ENCODE data around the gene ZNF784. TPM values are rescaled to one million over a fixed set of nuclear protein-coding genes. Genes with fewer than 3 reads are reported as not detected.

Gene ZNF784
- total RNA-seq, 1 donor from 2014 or later, result 4.9 TPM

GRCh38 chr19:55646889-55647731 is 22.7 kb upstream of the ZNF784 start:
- Mint-ChIP-seq H3K36me3 (ENCODE audit: low read depth) (peaks cover 43% of the 10 kb centered on the region), H3K27ac (peak overlapping the region; percentile 62), H3K4me1 (ENCODE audit: low read depth) (peaks cover 34% of the 10 kb centered on the region), H3K4me3 (ENCODE audit: low read depth) (peak overlapping the region; percentile 78), H3K27me3 (ENCODE audit: low read depth) (no peaks in the 10 kb centered on the region), H3K9me3 (no peaks in the 10 kb centered on the region)
- no peak for DNase-seq (ENCODE audit: low spot score)
- intact Hi-C loops (cut with micrococcal nuclease), result loop anchor here (10.0 kb wide), 1 partner anchor 392 kb away; the partner anchor contains the start of gene PPP6R1

- DNase-seq (ENCODE audit: low spot score), result no peak
- Mint-ChIP-seq H3K9me3 (no peaks in the 10 kb centered on the region), H3K4me1 (ENCODE audit: low read depth) (peaks cover 36% of the 10 kb centered on the region), H3K36me3 (ENCODE audit: low read depth) (peaks cover 47% of the 10 kb centered on the region), H3K27me3 (ENCODE audit: low read depth) (no peaks in the 10 kb centered on the region), H3K4me3 (ENCODE audit: low read depth) (peak overlapping the region; percentile 64), H3K27ac (no peak overlapping the region)
- intact Hi-C loops (cut with micrococcal nuclease), result loop anchor here (10.0 kb wide), 1 partner anchor 391 kb away; the partner anchor contains the start of gene PPP6R1
Measured at GRCh38 chr19:55645512-55645881, 21.1 kb upstream of the ZNF784 start.

- Mint-ChIP-seq H3K4me1 (ENCODE audit: low read depth) (peaks cover 39% of the 10 kb centered on the region), H3K27ac (peak overlapping the region; percentile 92), H3K27me3 (ENCODE audit: low read depth) (no peaks in the 10 kb centered on the region), H3K36me3 (ENCODE audit: low read depth) (peaks cover 52% of the 10 kb centered on the region), H3K9me3 (no peaks in the 10 kb centered on the region), H3K4me3 (ENCODE audit: low read depth) (peak overlapping the region; percentile 92)
- intact Hi-C loops (cut with micrococcal nuclease), result loop anchor here (5.0 to 10.0 kb wide), 3 partner anchors 32 to 390 kb away; partner anchors contain the start of genes EPN1, PPP6R1 and RPL28
- DNase-seq (ENCODE audit: low spot score), result no peak
Measured at GRCh38 chr19:55644842-55645511, 20.6 kb upstream of the ZNF784 start.

- intact Hi-C loops (cut with micrococcal nuclease), result loop anchor here (5.0 to 10.0 kb wide), 3 partner anchors 33 to 390 kb away; partner anchors contain the start of genes EPN1, PPP6R1 and RPL28
- Mint-ChIP-seq H3K27me3 (ENCODE audit: low read depth) (no peaks in the 10 kb centered on the region), H3K36me3 (ENCODE audit: low read depth) (peaks cover 54% of the 10 kb centered on the region), H3K27ac (peak overlapping the region; percentile 92), H3K4me1 (ENCODE audit: low read depth) (peaks cover 34% of the 10 kb centered on the region), H3K4me3 (ENCODE audit: low read depth) (peak overlapping the region; percentile 92), H3K9me3 (no peaks in the 10 kb centered on the region)
- DNase-seq (ENCODE audit: low spot score), result no peak
Measured at GRCh38 chr19:55644191-55644833, 19.9 kb upstream of the ZNF784 start.

GRCh38 chr19:55643887-55644176 is 19.5 kb upstream of the ZNF784 start:
- Mint-ChIP-seq H3K27ac (peak overlapping the region; percentile 92), H3K9me3 (no peaks in the 10 kb centered on the region), H3K4me3 (ENCODE audit: low read depth) (peak overlapping the region; percentile 92), H3K4me1 (ENCODE audit: low read depth) (peaks cover 36% of the 10 kb centered on the region), H3K36me3 (ENCODE audit: low read depth) (peaks cover 58% of the 10 kb centered on the region), H3K27me3 (ENCODE audit: low read depth) (no peaks in the 10 kb centered on the region)
- no peak for DNase-seq (ENCODE audit: low spot score)
- intact Hi-C loops (cut with micrococcal nuclease), result loop anchor here (1.0 to 10.0 kb wide), 6 partner anchors 9 to 389 kb away; partner anchors contain the start of genes EPN1, FIZ1, PPP6R1 and RPL28

- no peaks in the 10 kb centered on the region for H3K9me3 Mint-ChIP-seq
- peaks cover 58% of the 10 kb centered on the region for H3K36me3 Mint-ChIP-seq (ENCODE audit: low read depth)
- H3K27ac Mint-ChIP-seq, result peak within 1 kb of the TSS; percentile 97
- peaks cover 36% of the 10 kb centered on the region for H3K4me1 Mint-ChIP-seq (ENCODE audit: low read depth)
- intact Hi-C loops (cut with micrococcal nuclease), result loop anchor here (1.0 to 10.0 kb wide), 6 partner anchors 8 to 388 kb away; partner anchors contain the start of genes EPN1, FIZ1, PPP6R1 and RPL28
- peak; percentile 77 for DNase-seq (ENCODE audit: low spot score)
- H3K4me3 Mint-ChIP-seq (ENCODE audit: low read depth), result peak within 1 kb of the TSS; percentile 99
- no peaks in the 10 kb centered on the region for H3K27me3 Mint-ChIP-seq (ENCODE audit: low read depth)
Measured at GRCh38 chr19:55643003-55643886, 18.9 kb upstream of the ZNF784 start, which contains the start of gene ZNF581. TSS of gene ZNF581 (plus strand) at chr19:55643649. CDS start at chr19:55644572, 923 bp downstream.

GRCh38 chr19:55642153-55643002 is 18.0 kb upstream of the ZNF784 start:
- Mint-ChIP-seq H3K9me3 (no peaks in the 10 kb centered on the region), H3K4me3 (ENCODE audit: low read depth) (peak overlapping the region; percentile 99), H3K27ac (peak overlapping the region; percentile 97), H3K36me3 (ENCODE audit: low read depth) (peaks cover 66% of the 10 kb centered on the region), H3K4me1 (ENCODE audit: low read depth) (peaks cover 39% of the 10 kb centered on the region), H3K27me3 (ENCODE audit: low read depth) (no peaks in the 10 kb centered on the region)
- no peak for DNase-seq (ENCODE audit: low spot score)
- intact Hi-C loops (cut with micrococcal nuclease), result loop anchor here (1.0 to 10.0 kb wide), 6 partner anchors 7 to 388 kb away; partner anchors contain the start of genes EPN1, FIZ1, PPP6R1 and RPL28

GRCh38 chr19:55641426-55642152 is 17.2 kb upstream of the ZNF784 start:
- H3K4me3 Mint-ChIP-seq (ENCODE audit: low read depth), result peak overlapping the region; percentile 99
- H3K4me1 Mint-ChIP-seq (ENCODE audit: low read depth), result peaks cover 38% of the 10 kb centered on the region
- DNase-seq (ENCODE audit: low spot score), result peak; percentile 25
- H3K27ac Mint-ChIP-seq, result peak overlapping the region; percentile 95
- intact Hi-C loops (cut with micrococcal nuclease), result loop anchor here (5.0 to 10.0 kb wide), 3 partner anchors 36 to 387 kb away; partner anchors contain the start of genes EPN1, PPP6R1 and RPL28
- no peaks in the 10 kb centered on the region for H3K27me3 Mint-ChIP-seq (ENCODE audit: low read depth)
- no peaks in the 10 kb centered on the region for H3K9me3 Mint-ChIP-seq
- H3K36me3 Mint-ChIP-seq (ENCODE audit: low read depth), result peaks cover 62% of the 10 kb centered on the region

- no peaks in the 10 kb centered on the region for H3K9me3 Mint-ChIP-seq
- H3K27me3 Mint-ChIP-seq (ENCODE audit: low read depth), result no peaks in the 10 kb centered on the region
- peak within 1 kb of the TSS; percentile 99 for H3K4me3 Mint-ChIP-seq (ENCODE audit: low read depth)
- H3K36me3 Mint-ChIP-seq (ENCODE audit: low read depth), result peaks cover 67% of the 10 kb centered on the region
- intact Hi-C loops (cut with micrococcal nuclease), result loop anchor here (5.0 to 10.0 kb wide), 3 partner anchors 36 to 386 kb away; partner anchors contain the start of genes EPN1, PPP6R1 and RPL28
- DNase-seq (ENCODE audit: low spot score), result peak; percentile 51
- peak within 1 kb of the TSS; percentile 95 for H3K27ac Mint-ChIP-seq
- peaks cover 46% of the 10 kb centered on the region for H3K4me1 Mint-ChIP-seq (ENCODE audit: low read depth)
Measured at GRCh38 chr19:55640577-55641425, 16.4 kb upstream of the ZNF784 start, which contains the start of gene ZNF580. TSS of gene ZNF580 (plus strand) at chr19:55641002. CDS start at chr19:55642509, 1,507 bp downstream.
